Measurements from ENCODE around the gene VPS26C.
"Not testable (repeated sequence)": the region's sequence is repeated elsewhere in the genome, so short reads cannot be mapped to it uniquely, and the experiment has no call there.

The VPS26C gene

GRCh38 chr21:37267269-37268185 lies at the start of gene VPS26C:
VPS26C (minus strand) TSS chr21:37267334; CDS start chr21:37267294, 40 bp downstream.
- DNase-seq, result peak; percentile 100

GRCh38 chr21:37316072-37316471 lies 48.9 kb upstream of the VPS26C start:
- not testable (repeated sequence) for DNase-seq

- DNase-seq, result no peak
These were observed 33.1 kb upstream of the VPS26C start for GRCh38 chr21:37300114-37300751.

GRCh38 chr21:37297364-37297763 lies 30.2 kb upstream of the VPS26C start:
- no peak for DNase-seq

GRCh38 chr21:37294679-37295078 lies 27.5 kb upstream of the VPS26C start:
- DNase-seq, result no peak

- DNase-seq, result no peak
These were observed 25.8 kb upstream of the VPS26C start for GRCh38 chr21:37292941-37293340.

- no peak for DNase-seq
These were observed 24.9 kb upstream of the VPS26C start for GRCh38 chr21:37292041-37292440.

GRCh38 chr21:37283191-37283710 lies 16.1 kb upstream of the VPS26C start:
- DNase-seq, result not testable (repeated sequence)

GRCh38 chr21:37282602-37283001 lies 15.5 kb upstream of the VPS26C start:
- DNase-seq, result not testable (repeated sequence)

- DNase-seq, result no peak
These were observed 14.9 kb upstream of the VPS26C start for GRCh38 chr21:37281993-37282392.

GRCh38 chr21:37281579-37281978 lies 14.4 kb upstream of the VPS26C start:
- no peak for DNase-seq

GRCh38 chr21:37279271-37279670 lies 12.1 kb upstream of the VPS26C start:
- DNase-seq, result not testable (repeated sequence)

GRCh38 chr21:37278199-37278598 lies 11.1 kb upstream of the VPS26C start:
- no peak for DNase-seq

- DNase-seq, result no peak
These were observed 9.2 kb upstream of the VPS26C start for GRCh38 chr21:37276377-37276776.

GRCh38 chr21:37273911-37274690 lies 7.0 kb upstream of the VPS26C start:
- DNase-seq, result no peak

GRCh38 chr21:37273440-37273839 lies 6.3 kb upstream of the VPS26C start:
- no peak for DNase-seq

GRCh38 chr21:37272897-37273296 lies 5.8 kb upstream of the VPS26C start:
- DNase-seq, result no peak

- DNase-seq, result no peak
These were observed 3.6 kb upstream of the VPS26C start for GRCh38 chr21:37270576-37271365.

GRCh38 chr21:37269481-37269880 lies 2.3 kb upstream of the VPS26C start:
- DNase-seq, result no peak

GRCh38 chr21:37268186-37268503 lies 1.0 kb upstream of the VPS26C start:
- no peak for DNase-seq

- peak; percentile 24 for DNase-seq
These were observed 466 bp downstream of the VPS26C start for GRCh38 chr21:37266515-37267221.

- peak; percentile 22 for DNase-seq
These were observed 2.3 kb downstream of the VPS26C start for GRCh38 chr21:37264808-37265207.

Measured in HCEC 1CT (cell line).